Astrocyte (in vitro differentiated cells and primary cell): ENCODE results near the gene DNAJB9. TPM values are rescaled to one million over a fixed set of nuclear protein-coding genes. Genes with fewer than 3 reads are reported as not detected.
A peak's percentile ranks its signal among the peaks of the same experiment; 100 is the strongest.

Source experiments
- DNase-seq: peaks from one replicate; pipeline ENCODE4 v3.0.0-alpha.2; 2010; ENCODE audit warnings: low read depth
- FAIRE-seq: peaks from 2 replicates; lab custom pipeline; 2011; peaks lifted over from hg19 to GRCh38; lab: Jason Lieb, UNC
- H2AFZ ChIP-seq: 2 replicates; pipeline ENCODE4 v1.6.0; 2012; ENCODE audit warnings: low read depth, low read length, inconsistent platforms
- H3K27ac ChIP-seq: 2 replicates; pipeline ENCODE4 v1.5.1; 2011; ENCODE audit warnings: low read depth, low read length, inconsistent platforms
- H3K27me3 ChIP-seq: 2 replicates; pipeline ENCODE4 v1.6.0; 2011; ENCODE audit warnings: low read length, inconsistent platforms; ENCODE audit not compliant: insufficient read depth
- H3K36me3 ChIP-seq: 2 replicates; pipeline ENCODE4 v1.5.1; 2011; ENCODE audit warnings: low read length, inconsistent platforms; ENCODE audit not compliant: insufficient read depth
- H3K4me1 ChIP-seq: 2 replicates; pipeline ENCODE4 v1.5.1; 2011; ENCODE audit warnings: low read length, inconsistent platforms; ENCODE audit not compliant: insufficient read depth
- H3K4me2 ChIP-seq: 2 replicates; pipeline ENCODE4 v1.6.0; 2012; ENCODE audit warnings: low read length, inconsistent platforms
- H3K4me3 ChIP-seq: 2 replicates; pipeline ENCODE4 v1.5.1; 2011; ENCODE audit warnings: low read depth, mild to moderate bottlenecking, low read length, inconsistent platforms; ENCODE audit not compliant: insufficient read depth
- H3K79me2 ChIP-seq: 2 replicates; pipeline ENCODE4 v1.6.0; 2012; ENCODE audit warnings: mild to moderate bottlenecking, low read length, inconsistent platforms; ENCODE audit not compliant: insufficient read depth
- H3K9ac ChIP-seq: 2 replicates; pipeline ENCODE4 v1.6.0; 2012; ENCODE audit warnings: mild to moderate bottlenecking, low read length, inconsistent platforms
- H3K9me3 ChIP-seq: 2 replicates; pipeline ENCODE4 v1.5.1; 2012; ENCODE audit warnings: low read depth, mild to moderate bottlenecking, low read length, inconsistent platforms; ENCODE audit not compliant: insufficient read depth
- H4K20me1 ChIP-seq: 2 replicates; pipeline ENCODE4 v1.6.0; 2012; ENCODE audit warnings: low read length, inconsistent platforms; ENCODE audit not compliant: insufficient read depth
- H3K27ac Mint-ChIP-seq: one replicate; pipeline ENCODE4 v1.8.0; 2021; ENCODE audit warnings: mild to moderate bottlenecking, mixed read lengths; ENCODE audit not compliant: unreplicated experiment
- H3K27me3 Mint-ChIP-seq: one replicate; pipeline ENCODE4 v1.8.0; 2021; ENCODE audit warnings: low read depth, mixed read lengths; ENCODE audit not compliant: unreplicated experiment
- H3K36me3 Mint-ChIP-seq: one replicate; pipeline ENCODE4 v1.8.0; 2021; ENCODE audit warnings: low read depth, mixed read lengths; ENCODE audit not compliant: unreplicated experiment
- H3K4me1 Mint-ChIP-seq: one replicate; pipeline ENCODE4 v1.8.0; 2021; ENCODE audit warnings: low read depth, mixed read lengths; ENCODE audit not compliant: unreplicated experiment
- H3K4me3 Mint-ChIP-seq: one replicate; pipeline ENCODE4 v1.8.0; 2021; ENCODE audit warnings: mild to moderate bottlenecking, moderate library complexity, mixed read lengths; ENCODE audit not compliant: unreplicated experiment
- H3K9me3 Mint-ChIP-seq: one replicate; pipeline ENCODE4 v1.8.0; 2021; ENCODE audit warnings: mild to moderate bottlenecking, mixed read lengths; ENCODE audit not compliant: unreplicated experiment
- CTCF ChIP-seq: IDR thresholded peaks from 2 replicates; pipeline ENCODE4 v1.5.1; 2011; ENCODE audit warnings: low read depth, mild to moderate bottlenecking, inconsistent platforms, low read length, moderate library complexity; ENCODE audit not compliant: insufficient read depth
- EZH2 ChIP-seq: IDR thresholded peaks from 2 replicates; pipeline ENCODE4 v1.6.1; 2012; ENCODE audit warnings: mild to moderate bottlenecking, low read length, inconsistent platforms; ENCODE audit not compliant: insufficient read depth
- total RNA-seq: library from RNA; stranded (reverse); gene quantifications from 2 replicates; pipeline ENCODE4 v1.2.1, GENCODE V29; 2021

Gene DNAJB9
- total RNA-seq, 1 donor from 2014 or later = 25.2 TPM

GRCh38 chr7:108559253-108559652 is 10.4 kb upstream of the DNAJB9 start:
- Mint-ChIP-seq H3K36me3 (peaks cover 17% of the 10 kb centered on the region), H3K4me3 (no peak overlapping the region), H3K27ac (no peak overlapping the region), H3K9me3 (peaks cover 14% of the 10 kb centered on the region), H3K4me1 (peaks cover 10% of the 10 kb centered on the region), H3K27me3 (no peaks in the 10 kb centered on the region)
- H3K27me3 ChIP-seq = no peaks in the 10 kb centered on the region
- FAIRE-seq (no peak), DNase-seq (no peak)
- H3K4me1 ChIP-seq = no peaks in the 10 kb centered on the region
- TF ChIP-seq EZH2 = no peak
- no peak for TF ChIP-seq CTCF
- H3K4me2 ChIP-seq = no peak overlapping the region
- no peak overlapping the region for H3K9ac ChIP-seq
- H4K20me1 ChIP-seq = no peaks in the 10 kb centered on the region
- peaks cover 2% of the 10 kb centered on the region for H3K36me3 ChIP-seq
- H2AFZ ChIP-seq = no peak overlapping the region
- H3K27ac ChIP-seq = no peak overlapping the region
- H3K4me3 ChIP-seq = no peak overlapping the region
- H3K79me2 ChIP-seq = no peaks in the 10 kb centered on the region
- H3K9me3 ChIP-seq = peaks cover 3% of the 10 kb centered on the region

- peak overlapping the region; percentile 37 for H3K27ac Mint-ChIP-seq
- peaks cover 14% of the 10 kb centered on the region for H3K36me3 Mint-ChIP-seq
- DNase-seq = peak; percentile 26
Observed at GRCh38 chr7:108561047-108561619, 8.5 kb upstream of the DNAJB9 start.

More at GRCh38 chr7:108561047-108561619, 8.5 kb upstream of the DNAJB9 start:
- H3K4me1 Mint-ChIP-seq = peaks cover 10% of the 10 kb centered on the region
- H2AFZ ChIP-seq = no peak overlapping the region
- H3K4me3 ChIP-seq = no peak overlapping the region
- no peak overlapping the region for H3K9ac ChIP-seq
- H3K9me3 ChIP-seq = peaks cover 3% of the 10 kb centered on the region
- no peaks in the 10 kb centered on the region for H3K4me1 ChIP-seq
- peak overlapping the region; percentile 11 for H3K4me3 Mint-ChIP-seq
- H3K9me3 Mint-ChIP-seq = peaks cover 10% of the 10 kb centered on the region
- no peaks in the 10 kb centered on the region for H3K27me3 Mint-ChIP-seq
- H3K4me2 ChIP-seq = no peak overlapping the region
- peaks cover 7% of the 10 kb centered on the region for H3K79me2 ChIP-seq
- H3K36me3 ChIP-seq = peaks cover 5% of the 10 kb centered on the region
- no peak for TF ChIP-seq CTCF
- TF ChIP-seq EZH2 = no peak
- FAIRE-seq = no peak
- no peak overlapping the region for H3K27ac ChIP-seq
- H4K20me1 ChIP-seq = no peaks in the 10 kb centered on the region
- H3K27me3 ChIP-seq = no peaks in the 10 kb centered on the region
